ENCODE measurements around the gene RBM10.

DNA sequence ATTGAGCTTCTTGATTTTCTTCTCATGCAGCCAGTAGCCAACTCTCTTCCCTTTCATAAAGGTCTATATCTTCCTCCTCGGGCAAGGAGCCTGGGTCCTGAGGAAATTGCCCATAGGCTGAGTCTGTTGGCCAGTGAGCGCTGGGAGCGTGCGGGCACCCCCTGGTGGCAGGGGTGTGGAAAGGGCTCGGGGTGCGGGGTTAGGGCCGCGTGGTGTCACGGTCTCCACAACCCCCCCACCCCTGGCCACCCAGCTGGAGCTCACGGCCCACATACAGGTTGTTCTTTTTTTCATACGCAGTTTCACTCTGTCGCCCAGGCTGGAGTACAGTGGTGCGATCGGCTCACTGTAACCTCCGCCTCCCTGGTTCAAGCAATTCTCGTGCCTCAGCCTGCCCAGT, 13.1 kb downstream of the RBM10 start:
- TF ChIP-seq POLR2AphosphoS5 (IDR thresholded peaks at IDR 0.05): no peak
- TF ChIP-seq, protein P1, sequence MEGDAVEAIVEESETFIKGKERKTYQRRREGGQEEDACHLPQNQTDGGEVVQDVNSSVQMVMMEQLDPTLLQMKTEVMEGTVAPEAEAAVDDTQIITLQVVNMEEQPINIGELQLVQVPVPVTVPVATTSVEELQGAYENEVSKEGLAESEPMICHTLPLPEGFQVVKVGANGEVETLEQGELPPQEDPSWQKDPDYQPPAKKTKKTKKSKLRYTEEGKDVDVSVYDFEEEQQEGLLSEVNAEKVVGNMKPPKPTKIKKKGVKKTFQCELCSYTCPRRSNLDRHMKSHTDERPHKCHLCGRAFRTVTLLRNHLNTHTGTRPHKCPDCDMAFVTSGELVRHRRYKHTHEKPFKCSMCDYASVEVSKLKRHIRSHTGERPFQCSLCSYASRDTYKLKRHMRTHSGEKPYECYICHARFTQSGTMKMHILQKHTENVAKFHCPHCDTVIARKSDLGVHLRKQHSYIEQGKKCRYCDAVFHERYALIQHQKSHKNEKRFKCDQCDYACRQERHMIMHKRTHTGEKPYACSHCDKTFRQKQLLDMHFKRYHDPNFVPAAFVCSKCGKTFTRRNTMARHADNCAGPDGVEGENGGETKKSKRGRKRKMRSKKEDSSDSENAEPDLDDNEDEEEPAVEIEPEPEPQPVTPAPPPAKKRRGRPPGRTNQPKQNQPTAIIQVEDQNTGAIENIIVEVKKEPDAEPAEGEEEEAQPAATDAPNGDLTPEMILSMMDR (IDR thresholded peaks at IDR 0.05): no peak
